GM21526 (cell line): Measurements from ENCODE around the gene ARHGAP44.

Experiments
- ATAC-seq: cut with Tn5 transposase; IDR thresholded peaks from one replicate; pipeline ENCODE4 v1.9.1; 2021; ENCODE audit warnings: moderate library complexity; ENCODE audit not compliant: unreplicated experiment, low FRiP score

ARHGAP44 gene

DNA sequence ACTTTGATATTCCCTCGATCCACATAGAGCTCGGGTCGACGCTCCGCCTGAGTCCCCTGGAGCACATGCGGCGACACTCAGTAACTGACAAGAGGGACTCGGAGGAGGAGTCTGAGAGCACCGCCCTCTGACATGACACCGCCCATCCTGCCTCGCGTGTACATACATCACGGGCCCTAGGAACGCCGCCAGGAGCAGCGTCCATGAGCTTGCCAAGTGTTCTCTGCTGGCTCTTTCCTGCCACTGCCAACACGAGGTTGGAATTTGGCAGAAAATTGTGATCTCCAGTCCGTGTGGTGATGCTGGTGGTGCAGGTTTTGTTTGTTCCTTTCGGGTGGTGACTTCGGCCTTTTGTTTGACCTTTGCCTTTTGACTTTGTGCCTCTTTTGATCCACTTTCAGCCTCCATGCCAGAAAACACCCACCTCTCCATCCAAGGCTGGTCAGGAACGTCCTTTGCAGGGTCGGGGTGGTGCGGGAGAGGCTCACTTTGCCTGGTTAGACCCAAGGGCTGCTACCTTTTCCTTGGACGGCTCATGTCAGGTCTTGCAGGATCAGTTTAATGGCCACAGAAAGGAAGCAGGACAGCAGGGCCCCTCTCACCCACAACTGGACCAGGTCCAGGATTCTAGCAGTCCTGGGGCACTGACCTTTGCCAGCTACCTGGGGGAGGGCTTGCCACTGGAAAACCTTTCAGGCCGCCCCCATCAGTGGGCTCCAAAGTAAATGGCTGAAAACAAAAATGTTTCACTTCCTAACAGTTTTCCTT, 200.9 kb downstream of the ARHGAP44 start:
- no peak for ATAC-seq

DNA sequence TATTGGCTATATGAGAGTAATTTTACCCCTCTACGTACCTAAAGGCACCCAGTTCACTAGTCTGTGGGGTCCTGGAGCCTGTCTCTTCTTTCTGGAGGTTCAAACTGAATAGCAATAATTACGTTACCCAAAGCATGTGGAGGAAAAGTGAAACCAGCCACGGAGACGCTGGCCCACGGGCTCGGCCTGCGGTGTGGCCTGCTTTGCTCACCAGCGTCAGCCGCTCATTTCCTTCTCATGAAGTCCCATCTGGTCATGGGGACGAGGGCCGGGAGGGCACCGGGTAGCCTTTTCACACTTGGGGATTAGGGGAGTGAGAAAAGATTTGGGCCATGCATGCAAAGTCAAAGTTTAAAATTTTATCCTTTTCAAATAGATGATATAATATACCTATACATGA, 201.6 kb downstream of the ARHGAP44 start:
- ATAC-seq = no peak

DNA sequence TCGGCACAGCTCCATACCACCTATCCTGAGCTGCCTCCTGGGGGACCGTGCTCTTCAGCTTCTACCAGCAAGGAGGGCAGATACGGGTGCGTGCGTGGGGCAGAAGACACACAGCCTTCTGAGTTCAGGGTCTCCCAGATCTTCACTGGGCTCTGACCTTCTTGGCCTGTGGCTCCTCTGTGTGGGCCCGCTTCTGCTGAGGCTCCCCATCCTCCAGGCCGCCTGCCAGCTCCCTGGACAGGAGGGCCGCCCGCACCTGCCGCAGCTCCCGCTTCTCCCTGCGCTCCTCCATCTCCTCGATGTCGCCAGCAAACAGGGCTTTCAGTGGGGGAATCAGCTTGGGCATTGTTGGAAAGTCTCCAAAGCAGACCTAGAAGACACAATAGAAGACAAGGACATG, 203.4 kb downstream of the ARHGAP44 start:
- ATAC-seq = no peak

DNA sequence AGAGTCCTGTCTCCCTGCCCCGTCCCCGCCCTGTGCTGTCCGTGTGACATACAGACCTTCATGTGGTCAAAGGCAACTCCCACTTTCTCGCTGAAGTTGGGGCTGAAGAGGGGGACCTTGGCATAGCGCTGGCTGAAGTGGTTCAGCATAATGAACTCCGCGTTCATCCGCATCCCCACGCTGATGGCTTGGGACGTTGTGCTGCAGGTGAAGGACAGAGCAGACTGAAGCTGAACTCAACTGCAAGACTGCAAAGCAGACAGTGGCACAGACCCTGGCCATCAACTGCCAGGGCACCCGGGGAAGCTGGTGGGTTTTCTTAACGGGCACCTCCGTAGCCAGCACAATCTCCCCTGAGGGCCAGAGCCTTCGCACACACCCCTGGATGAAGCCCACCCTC, 204.3 kb downstream of the ARHGAP44 start:
- no peak for ATAC-seq

DNA sequence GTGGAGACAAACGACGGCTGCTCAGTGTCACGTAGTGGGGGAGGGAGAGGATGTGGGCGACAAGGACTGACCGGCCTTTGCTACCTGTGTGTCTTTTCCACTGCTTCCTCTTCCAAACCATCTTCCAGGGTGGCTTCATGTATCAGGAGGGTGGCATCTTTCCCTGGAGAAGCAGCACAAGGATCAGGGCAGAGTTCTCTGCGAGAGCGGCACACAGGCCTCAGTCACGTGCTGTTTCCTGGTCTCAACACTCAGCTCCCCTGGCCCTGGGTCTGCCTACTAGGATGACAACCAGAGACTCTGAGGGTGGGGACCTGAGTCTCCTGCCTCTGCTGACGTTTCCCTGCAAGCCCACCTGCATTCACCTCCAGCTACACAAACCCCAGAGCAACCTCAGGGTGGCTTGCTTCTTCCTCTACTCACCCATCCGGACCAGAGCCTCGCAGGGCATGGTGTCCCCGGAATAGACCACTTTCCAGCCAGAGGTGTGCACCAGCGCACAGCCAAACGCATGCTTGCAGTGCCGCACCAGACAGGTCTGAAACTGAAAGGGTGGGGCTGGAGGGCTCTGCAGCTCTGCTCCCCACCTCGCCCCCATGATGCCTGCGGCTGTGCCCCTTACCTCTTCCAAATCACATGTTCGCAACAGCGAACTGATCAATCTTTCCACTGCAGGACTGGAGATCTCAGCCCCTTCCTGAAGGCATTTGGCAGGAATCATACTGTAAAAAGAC, 205.2 kb downstream of the ARHGAP44 start:
- no peak for ATAC-seq

DNA sequence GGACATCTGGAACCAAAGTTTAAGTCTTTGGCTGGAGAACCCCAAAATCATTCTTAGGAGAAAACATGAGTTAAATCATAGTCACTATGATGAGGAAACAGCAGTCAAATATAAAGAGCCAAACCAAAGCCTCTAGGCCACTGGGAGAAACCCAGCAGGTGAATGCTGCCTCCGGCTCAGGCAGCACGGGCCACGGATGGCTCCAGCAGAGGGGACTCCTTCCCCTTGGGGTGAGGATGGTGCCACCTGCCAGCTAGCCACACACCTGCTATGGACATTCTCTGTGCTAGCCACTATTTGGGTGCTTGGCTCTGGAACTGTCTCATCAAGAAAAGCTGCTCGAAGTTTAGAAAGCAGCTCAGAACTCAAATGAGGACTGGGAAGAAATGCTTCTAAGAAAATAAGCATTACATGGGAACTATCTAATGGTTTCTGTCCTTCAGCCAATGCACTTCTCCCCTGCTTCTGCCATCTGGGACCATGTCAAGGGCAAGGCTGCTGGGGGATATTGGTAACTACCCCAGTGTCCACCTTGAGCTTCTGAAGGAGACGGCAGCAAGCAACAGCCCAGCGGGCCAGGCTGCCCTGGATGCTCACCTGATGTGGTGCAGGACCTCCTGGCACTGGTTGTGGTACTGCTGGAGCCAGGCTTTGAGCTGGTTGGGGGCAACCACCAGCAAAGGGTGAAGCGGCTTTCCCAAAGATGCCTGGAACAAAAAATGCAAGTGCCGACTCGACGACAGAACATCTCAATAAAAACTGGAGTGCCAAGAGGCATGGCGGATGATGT, 206.0 kb downstream of the ARHGAP44 start:
- ATAC-seq = no peak

DNA sequence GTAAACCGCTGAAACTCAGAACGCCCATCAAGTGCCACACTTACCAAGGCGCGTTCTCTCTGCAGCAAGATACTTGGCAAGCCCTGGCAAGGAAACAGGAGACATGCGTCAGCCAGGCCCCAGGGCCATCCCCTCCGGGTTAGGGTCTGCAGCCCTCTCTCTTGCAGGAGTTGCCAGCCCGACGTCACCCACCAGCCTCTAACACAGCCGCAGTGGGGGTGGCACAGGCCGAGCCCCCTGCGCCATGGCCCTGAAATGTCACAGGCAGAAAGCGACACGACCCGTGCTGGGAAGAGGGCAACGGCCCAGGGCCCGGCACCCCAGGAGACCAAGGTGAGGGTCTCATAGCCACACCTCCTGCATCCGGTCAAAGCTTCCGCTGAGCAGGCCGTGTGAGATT, 206.6 kb downstream of the ARHGAP44 start:
- ATAC-seq = no peak

DNA sequence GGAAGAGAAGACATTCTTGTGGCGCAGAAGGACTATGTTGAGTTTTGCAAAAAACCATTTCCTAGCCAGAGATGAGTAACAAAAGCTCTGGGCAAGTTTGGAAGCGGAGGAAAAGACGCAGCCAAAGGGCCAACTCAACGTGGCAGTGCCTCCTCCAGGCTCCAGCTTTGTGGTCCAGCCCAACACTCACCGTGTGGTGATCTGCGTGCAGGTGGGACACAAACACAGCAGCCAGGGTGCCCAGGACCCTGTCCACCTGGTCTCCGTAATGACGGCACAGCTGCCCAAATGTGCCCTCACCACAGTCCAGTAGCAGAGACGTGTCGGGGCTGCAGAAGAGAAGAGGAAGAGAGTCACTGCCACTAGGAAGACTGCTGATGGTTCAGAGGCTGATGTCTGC, 207.1 kb downstream of the ARHGAP44 start:
- ATAC-seq = no peak

DNA sequence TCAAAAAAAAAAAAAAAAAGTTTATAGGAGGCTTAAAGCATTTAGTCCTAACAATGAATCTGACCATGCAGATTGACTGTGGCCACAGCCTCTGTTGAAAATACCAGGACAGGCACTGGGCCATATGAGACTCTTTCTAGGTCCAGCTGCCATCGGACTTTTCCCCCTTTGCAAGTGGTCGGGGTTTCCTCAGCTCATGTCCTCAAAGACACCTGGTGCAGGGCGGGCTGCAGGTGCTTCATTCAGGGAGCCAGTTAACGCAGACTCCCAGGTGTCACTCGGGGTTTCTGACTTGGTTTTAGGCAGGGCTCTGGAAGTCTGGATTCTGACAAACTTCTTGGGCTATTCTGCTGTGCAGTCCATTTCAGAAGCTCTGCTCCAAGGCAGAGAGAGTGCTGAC, 207.6 kb downstream of the ARHGAP44 start:
- ATAC-seq = no peak

DNA sequence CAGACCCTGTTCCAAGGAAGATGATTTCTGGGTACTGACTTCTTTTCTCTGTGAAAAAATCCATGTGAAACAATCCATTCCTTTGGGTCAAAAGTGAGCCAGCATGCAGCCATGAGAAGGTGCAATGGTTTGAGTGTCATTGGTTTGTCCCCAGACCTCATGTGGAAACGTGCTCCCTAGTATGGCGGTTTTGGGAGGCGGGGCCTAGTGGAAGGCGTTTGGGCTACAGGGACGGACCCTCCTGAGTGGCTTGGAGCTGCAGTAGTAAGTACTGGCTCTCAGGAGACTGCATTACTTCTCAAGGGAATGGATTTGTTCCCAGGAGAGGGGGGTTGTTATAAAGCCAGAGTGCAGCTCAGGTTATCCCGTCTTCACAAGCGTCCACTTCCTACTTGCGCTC, 209.2 kb downstream of the ARHGAP44 start:
- ATAC-seq = no peak

DNA sequence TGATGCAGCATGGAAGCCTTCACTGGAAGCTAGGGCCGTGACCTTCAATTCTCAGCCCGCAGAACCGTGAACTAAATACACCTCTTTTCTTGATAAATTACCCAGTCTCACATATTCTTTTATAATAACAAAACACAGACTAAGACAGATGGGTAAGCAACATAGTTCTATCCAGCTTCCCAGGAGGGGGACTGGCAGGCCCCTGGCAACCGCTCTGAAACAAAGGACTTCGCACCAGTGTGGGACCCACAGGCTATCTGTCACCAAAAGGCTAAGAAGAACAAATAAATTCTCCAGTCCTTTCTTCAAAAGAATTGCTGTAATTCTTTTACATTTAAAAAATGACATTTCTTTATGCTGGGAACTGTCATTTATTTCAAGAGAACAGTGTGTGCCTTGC, 209.6 kb downstream of the ARHGAP44 start:
- ATAC-seq = no peak

DNA sequence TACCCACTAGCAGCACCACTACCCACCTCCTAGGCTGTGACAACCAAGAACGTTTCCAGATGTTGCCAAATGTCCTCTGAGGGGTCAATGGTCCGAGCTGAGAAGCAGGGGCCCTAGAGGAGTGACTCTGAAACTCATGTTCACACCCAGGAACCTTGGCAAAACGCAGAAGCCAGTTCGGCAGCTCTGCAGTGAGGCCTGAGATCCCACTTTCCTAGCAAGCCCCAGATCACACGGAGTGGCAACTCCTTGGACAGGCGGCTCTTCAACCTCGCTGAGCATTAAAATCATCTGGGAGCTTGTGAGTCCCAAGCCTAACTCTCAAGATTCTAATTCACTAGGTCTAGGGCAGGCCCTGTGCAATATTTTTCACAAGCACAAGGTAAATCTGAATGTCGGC, 211.3 kb downstream of the ARHGAP44 start:
- no peak for ATAC-seq

DNA sequence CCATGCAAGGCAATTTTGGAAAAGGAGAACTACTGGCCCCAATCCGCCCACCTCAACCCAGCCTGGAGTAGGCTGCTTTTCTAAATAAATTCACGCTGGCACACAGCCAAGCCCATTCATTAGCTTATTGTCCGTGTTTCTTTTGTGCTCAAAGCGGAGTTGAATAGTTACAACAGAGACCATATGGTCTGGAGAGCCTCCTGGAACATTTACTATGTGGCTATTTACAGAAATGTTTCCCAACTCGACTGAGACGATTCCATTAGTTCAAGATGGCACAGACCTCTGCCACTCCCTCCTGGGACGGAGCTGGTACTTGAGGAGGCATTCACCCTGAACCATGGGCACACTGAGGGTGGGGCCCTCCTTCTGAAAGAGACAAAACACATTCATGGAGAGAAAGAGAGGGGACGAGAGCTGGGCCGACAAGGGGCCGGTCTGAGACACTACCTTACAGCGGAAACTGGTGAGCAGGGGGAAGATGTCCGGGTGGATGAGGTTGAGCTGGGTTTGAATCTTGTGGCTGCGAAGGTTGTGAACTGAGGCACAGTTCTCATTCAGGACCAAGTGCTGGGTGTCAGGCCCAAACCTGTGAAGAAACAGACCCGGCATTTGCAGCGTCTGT, 212.8 kb downstream of the ARHGAP44 start:
- no peak for ATAC-seq

DNA sequence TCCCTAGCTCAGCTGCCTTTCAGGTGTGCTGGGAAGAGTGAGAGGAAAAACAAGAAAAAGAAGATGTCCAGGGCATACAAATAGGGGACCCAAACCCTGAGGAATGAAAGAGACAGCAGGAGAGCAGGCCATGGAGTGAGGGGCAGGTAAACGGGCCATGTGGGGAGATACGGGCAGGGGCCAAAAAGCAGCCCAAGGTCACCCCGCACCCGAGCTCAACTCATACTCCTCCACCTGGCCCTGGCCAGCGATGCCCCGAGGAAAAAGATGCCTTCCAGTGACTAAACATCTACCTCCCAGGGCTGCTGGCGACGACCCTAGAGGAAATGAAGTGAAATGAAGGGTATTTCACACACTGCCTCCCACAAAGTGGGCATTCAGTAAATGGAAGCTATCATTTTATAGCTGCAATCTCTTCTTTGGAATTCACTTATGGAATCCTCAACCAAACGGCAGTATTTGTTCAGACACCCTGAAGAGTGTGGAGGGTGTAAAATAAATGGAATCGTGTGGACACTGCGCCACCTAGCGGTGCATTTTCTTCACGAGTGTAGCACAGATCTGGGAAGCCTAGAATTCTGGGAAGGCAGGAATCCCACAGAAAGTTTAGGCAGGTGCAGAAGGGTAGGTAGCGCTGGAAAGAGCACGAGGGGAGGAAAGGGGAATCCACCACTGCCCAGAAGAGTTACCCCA, 213.6 kb downstream of the ARHGAP44 start:
- no peak for ATAC-seq

DNA sequence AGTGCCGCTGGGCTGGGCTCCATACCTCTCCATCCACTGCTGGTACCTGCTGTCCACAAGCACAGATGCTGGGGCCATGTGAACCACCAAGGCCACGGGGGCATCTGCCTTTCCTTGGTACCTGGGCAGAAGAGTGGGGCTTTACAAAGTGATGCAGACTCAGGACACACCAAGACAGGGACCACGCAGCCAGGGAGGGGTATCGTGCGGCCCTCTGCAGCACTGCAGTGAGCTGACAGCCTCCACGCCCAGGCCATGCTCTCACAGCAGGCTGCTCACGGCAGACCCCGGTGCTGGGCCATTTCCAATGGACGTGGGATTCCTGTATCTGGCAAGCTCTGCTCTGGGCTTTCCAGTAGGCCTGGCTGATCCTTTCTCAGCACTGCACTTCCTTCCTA, 214.2 kb downstream of the ARHGAP44 start:
- ATAC-seq = no peak

DNA sequence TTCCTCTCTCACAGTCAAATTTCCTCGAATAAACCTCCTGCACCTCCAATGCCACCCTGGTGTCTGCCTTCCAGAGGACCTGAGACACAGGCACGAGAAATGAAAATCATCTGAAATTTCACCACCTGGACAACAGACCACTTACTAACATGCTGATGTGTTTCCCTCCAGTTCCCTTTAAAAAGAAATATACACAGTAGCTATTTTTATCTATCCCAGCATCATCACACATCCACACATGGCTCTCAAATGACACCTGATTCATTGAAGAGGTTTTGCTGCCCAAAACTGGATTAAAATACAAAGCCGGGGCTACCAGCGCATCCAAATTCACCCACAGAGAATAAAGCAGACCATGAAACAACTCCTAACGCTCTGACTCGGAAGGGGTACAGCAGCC, 214.6 kb downstream of the ARHGAP44 start:
- no peak for ATAC-seq

DNA sequence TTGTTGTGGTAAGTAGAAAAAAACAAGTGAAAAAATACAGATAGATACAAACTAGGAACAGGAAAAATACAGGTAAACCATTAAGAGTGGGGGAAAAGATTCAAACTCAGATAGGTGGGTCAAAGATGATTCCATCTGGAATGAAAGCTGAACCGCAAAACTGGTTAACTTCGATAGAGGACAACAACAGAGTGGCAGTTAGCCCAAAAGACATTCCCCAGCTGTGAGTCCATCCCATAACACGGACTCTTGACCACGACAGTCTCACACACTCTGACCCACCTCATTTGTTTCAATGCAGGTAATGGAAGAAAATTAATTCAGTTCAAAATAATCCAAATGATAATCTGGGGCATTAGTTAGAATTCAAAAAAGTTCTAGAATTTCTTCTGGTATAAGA, 215.0 kb downstream of the ARHGAP44 start:
- no peak for ATAC-seq

DNA sequence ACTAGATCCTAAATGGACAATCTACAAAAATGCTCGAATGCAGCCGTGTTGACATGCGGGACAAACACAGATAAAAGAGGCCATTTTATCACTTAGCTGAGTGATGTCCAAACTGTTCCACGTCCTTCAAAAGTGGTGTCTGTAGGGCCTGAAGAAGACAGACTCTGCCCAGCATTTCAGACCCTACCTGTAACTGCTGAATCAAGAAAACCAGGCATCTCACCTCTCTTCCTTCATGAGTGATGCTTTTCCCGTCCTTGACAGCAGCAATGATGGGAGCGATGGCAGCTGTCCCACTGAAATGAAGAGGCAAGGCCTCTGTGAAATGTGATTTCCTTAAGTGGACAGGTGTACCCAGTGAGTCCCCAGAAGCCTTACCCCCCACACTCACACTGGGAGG, 216.2 kb downstream of the ARHGAP44 start:
- ATAC-seq = no peak

DNA sequence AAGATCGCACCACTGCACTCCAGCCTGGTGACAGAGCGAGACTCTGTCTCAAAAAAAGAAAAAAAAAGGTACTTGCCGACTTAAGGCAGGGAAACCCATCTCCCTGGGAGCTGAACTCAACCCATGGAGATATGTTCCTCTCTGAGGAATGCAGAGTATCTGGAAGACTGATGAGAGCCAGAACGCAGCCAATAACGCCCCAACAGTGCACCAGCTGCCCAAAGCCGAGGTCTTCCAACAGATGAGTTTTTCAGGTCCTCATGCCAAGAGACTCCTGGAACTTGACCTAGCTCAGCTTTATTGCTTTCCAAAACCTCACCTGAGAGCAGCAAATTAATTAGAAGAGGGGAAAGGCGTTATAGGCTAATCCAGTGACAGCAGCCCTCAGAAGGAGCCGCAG, 219.2 kb downstream of the ARHGAP44 start:
- ATAC-seq = no peak

DNA sequence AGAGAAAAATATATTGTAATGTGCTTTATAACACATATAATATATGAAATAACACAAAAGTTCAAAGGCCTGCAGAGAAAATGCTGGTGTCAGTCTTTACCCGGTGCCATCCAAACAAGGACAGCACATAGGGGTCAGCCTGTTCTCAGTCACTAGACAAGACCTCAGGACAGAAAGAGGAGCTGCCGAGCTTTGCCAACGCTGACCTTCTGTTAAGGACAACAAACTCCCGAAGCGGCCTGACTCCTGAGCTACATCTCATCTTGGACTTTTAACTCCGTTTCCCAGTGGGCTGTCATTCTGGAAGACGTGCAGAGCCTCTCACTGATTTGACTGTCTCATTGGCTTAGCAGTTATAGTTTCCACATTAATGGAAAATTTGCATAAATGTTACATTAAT, 221.7 kb downstream of the ARHGAP44 start:
- no peak for ATAC-seq
